DND-41 (cell line): Measurements from ENCODE around the gene MYH14.

ENCODE experiments used
- ATAC-seq: fragments of 200-7000 bp; cut with Tn5 transposase; 3 replicates; pipeline ENCODE4 v1.9.1; 2021; ENCODE audit warnings: low read depth; ENCODE audit not compliant: insufficient read depth
- DNase-seq: peaks from one replicate; pipeline ENCODE4 v3.0.0-alpha.2; 2020
- H2AFZ ChIP-seq: 2 replicates; pipeline ENCODE4 v1.6.0; 2012; ENCODE audit warnings: low read depth, low read length
- H3K27ac ChIP-seq: 2 replicates; pipeline ENCODE4 v1.5.1; 2012; ENCODE audit warnings: low read length, inconsistent platforms
- H3K27me3 ChIP-seq: fragments of 200-600 bp; sonication (generic); 2 replicates; pipeline ENCODE4 v1.6.0; 2012; ENCODE audit warnings: low read length, mild to moderate bottlenecking, inconsistent platforms; ENCODE audit not compliant: insufficient read depth, poor library complexity
- H3K36me3 ChIP-seq: 2 replicates; pipeline ENCODE4 v1.5.1; 2012; ENCODE audit warnings: low read length, inconsistent platforms; ENCODE audit not compliant: insufficient read depth
- H3K4me1 ChIP-seq: 2 replicates; pipeline ENCODE4 v1.5.1; 2012; ENCODE audit warnings: mild to moderate bottlenecking, low read length; ENCODE audit not compliant: insufficient read depth
- H3K4me2 ChIP-seq: 2 replicates; pipeline ENCODE4 v1.6.0; 2012; ENCODE audit warnings: mild to moderate bottlenecking, moderate library complexity, low read length, inconsistent platforms; ENCODE audit not compliant: insufficient read depth
- H3K4me3 ChIP-seq, 2 experiments: fragments of 200-600 bp in 1 of 2; shearing (Covaris generic) in 1 of 2; 2 replicates each; pipeline ENCODE4 v1.5.1; 2012 to 2016; ENCODE audit warnings: inconsistent platforms in 2 of 2, low read length in 2 of 2, mild to moderate bottlenecking in 2 of 2, low read depth in 1 of 2, moderate library complexity in 1 of 2
- H3K79me2 ChIP-seq: 2 replicates; pipeline ENCODE4 v1.6.0; 2012; ENCODE audit warnings: low read length, inconsistent platforms; ENCODE audit not compliant: insufficient read depth
- H3K9ac ChIP-seq: 2 replicates; pipeline ENCODE4 v1.6.0; 2012; ENCODE audit warnings: low read depth, mild to moderate bottlenecking, inconsistent platforms, low read length, moderate library complexity
- H3K9me3 ChIP-seq: 2 replicates; pipeline ENCODE4 v1.5.1; 2012; ENCODE audit warnings: low read length, moderate library complexity, mild to moderate bottlenecking, inconsistent platforms; ENCODE audit not compliant: insufficient read depth, severe bottlenecking
- H4K20me1 ChIP-seq: 2 replicates; pipeline ENCODE4 v1.6.0; 2012; ENCODE audit warnings: low read length; ENCODE audit not compliant: insufficient read depth
- EZH2 ChIP-seq: IDR thresholded peaks from 3 replicates; pipeline ENCODE4 v1.6.1; 2012; ENCODE audit warnings: borderline replicate concordance, low read depth, mild to moderate bottlenecking, moderate library complexity, low read length, inconsistent platforms; ENCODE audit not compliant: severe bottlenecking
- TF ChIP-seq, protein P1 (sequence below): IDR thresholded peaks from 2 replicates; pipeline ENCODE4 v1.5.1; 2012; ENCODE audit warnings: borderline replicate concordance, low read length, moderate library complexity, mild to moderate bottlenecking; ENCODE audit not compliant: poor library complexity, severe bottlenecking; ENCODE audit errors: extremely low read depth

Gene MYH14

DNA sequence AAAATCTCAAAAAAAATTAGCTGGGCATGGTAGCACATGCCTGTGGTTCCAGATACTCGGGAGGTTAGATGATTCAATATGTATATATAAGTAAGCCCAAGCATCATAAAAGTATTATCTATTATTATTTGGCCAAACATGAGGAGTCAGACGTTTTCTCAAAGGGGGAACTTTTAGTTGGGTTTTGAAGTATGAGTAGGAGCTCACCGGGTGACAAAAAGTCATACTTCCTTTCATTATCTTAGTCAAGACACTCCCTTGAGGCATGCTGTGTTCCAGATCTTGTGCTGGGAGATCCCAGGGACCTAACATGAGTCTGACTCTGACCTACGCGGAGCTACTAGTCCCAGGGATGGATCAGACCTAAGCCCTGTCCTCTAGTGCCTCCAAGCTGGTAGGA lies 8.2 kb upstream of the MYH14 start:
- DNase-seq (no peak), ATAC-seq (no peak)
- TF ChIP-seq, protein P1, sequence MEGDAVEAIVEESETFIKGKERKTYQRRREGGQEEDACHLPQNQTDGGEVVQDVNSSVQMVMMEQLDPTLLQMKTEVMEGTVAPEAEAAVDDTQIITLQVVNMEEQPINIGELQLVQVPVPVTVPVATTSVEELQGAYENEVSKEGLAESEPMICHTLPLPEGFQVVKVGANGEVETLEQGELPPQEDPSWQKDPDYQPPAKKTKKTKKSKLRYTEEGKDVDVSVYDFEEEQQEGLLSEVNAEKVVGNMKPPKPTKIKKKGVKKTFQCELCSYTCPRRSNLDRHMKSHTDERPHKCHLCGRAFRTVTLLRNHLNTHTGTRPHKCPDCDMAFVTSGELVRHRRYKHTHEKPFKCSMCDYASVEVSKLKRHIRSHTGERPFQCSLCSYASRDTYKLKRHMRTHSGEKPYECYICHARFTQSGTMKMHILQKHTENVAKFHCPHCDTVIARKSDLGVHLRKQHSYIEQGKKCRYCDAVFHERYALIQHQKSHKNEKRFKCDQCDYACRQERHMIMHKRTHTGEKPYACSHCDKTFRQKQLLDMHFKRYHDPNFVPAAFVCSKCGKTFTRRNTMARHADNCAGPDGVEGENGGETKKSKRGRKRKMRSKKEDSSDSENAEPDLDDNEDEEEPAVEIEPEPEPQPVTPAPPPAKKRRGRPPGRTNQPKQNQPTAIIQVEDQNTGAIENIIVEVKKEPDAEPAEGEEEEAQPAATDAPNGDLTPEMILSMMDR = no peak
- TF ChIP-seq EZH2 = no peak
- Histone ChIP-seq H3K27ac (no peak overlapping the region), H3K4me1 (no peaks in the 10 kb centered on the region), H3K27me3 (no peaks in the 10 kb centered on the region), H3K4me3 (no peak overlapping the region), H3K4me2 (no peak overlapping the region), H2AFZ (no peak overlapping the region), H3K9ac (no peak overlapping the region), H3K36me3 (no peaks in the 10 kb centered on the region), H3K9me3 (no peaks in the 10 kb centered on the region), H4K20me1 (no peaks in the 10 kb centered on the region), H3K79me2 (no peaks in the 10 kb centered on the region)

DNA sequence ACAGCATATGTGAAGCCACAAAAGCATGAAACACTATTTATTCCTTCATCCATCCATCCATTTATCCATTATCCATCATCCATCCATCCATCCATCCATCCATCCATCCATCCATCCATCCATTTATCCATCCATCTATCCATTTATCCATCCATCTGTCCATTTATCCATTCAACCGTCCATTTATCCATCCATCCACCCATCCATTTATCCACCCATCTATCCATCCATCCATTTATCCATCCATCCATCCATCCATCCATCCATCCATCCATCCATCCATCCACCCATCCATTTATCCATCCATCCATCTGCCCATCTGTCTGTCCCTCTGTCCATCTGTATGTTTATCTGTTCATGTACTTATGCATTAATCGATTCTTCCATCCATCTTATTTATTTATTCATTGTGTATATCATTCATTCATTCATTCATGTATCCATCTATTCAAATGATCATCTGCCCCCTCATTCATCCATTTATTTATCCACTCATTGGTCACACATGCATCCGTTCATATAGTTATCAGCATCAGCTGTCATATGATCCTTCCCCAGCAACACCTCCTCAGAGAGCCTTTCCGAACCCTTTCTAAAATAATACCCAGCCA lies 7.0 kb upstream of the MYH14 start:
- no peak overlapping the region for H3K9ac ChIP-seq
- H3K27me3 ChIP-seq = no peaks in the 10 kb centered on the region
- TF ChIP-seq, protein P1 = no peak
- no peak for TF ChIP-seq EZH2
- no peak overlapping the region for H3K27ac ChIP-seq
- no peaks in the 10 kb centered on the region for H3K9me3 ChIP-seq
- DNase-seq = no peak
- H3K36me3 ChIP-seq = no peaks in the 10 kb centered on the region
- H2AFZ ChIP-seq = no peak overlapping the region
- H3K79me2 ChIP-seq = no peaks in the 10 kb centered on the region
- H3K4me1 ChIP-seq = no peaks in the 10 kb centered on the region
- no peaks in the 10 kb centered on the region for H4K20me1 ChIP-seq
- ATAC-seq = no peak
- H3K4me3 ChIP-seq = no peak overlapping the region
- no peak overlapping the region for H3K4me2 ChIP-seq

DNA sequence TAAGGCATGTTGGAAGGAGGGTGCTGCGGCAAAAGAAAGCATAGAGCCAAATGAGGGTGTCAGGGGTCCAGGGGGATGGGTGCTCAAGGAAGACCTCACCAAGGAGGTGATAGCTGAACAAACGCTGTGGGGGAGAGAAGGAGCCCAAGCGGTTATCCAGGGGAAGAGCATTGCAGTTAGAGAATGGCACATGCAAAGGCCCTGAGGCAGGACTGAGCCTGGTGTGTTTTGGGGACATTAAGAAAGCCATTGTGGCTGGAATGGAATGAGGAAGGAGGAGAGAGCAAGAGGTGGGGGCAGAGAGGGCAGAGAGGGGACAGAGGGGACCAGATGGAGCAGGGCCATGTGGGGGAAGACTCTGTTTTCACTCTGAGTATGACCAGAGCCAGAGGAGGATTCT lies 6.1 kb upstream of the MYH14 start:
- no peak overlapping the region for H2AFZ ChIP-seq
- H3K36me3 ChIP-seq = no peaks in the 10 kb centered on the region
- H3K4me1 ChIP-seq = no peaks in the 10 kb centered on the region
- ATAC-seq (no peak), DNase-seq (no peak)
- no peak overlapping the region for H3K9ac ChIP-seq
- H3K9me3 ChIP-seq = no peaks in the 10 kb centered on the region
- no peak overlapping the region for H3K4me3 ChIP-seq
- no peaks in the 10 kb centered on the region for H3K27me3 ChIP-seq
- H3K27ac ChIP-seq = no peak overlapping the region
- TF ChIP-seq, protein P1 = no peak
- TF ChIP-seq EZH2 = no peak
- H4K20me1 ChIP-seq = no peaks in the 10 kb centered on the region
- no peak overlapping the region for H3K4me2 ChIP-seq
- no peaks in the 10 kb centered on the region for H3K79me2 ChIP-seq
